Body of pancreas (tissue), 4 donors: ENCODE data around the gene ARMC12.

Experiments used
- POLR2A ChIP-seq, 3 donors: fragments of 450-650 bp; IDR thresholded peaks; one replicate each; pipeline ENCODE4 v1.6.1; 2016; ENCODE audit warnings: antibody characterized with exemption in 3 of 3, mild to moderate bottlenecking in 2 of 3
- TF ChIP-seq, protein P1 (sequence below), 7 experiments: fragments of 450-650 bp in 4 of 7; fragments of 200-600 bp in 3 of 7; sonication (generic) in 3 of 7; IDR thresholded peaks; one replicate each; pipeline ENCODE4 v1.5.1; 2016 to 2019; ENCODE audit warnings: antibody characterized with exemption in 7 of 7

DNA sequence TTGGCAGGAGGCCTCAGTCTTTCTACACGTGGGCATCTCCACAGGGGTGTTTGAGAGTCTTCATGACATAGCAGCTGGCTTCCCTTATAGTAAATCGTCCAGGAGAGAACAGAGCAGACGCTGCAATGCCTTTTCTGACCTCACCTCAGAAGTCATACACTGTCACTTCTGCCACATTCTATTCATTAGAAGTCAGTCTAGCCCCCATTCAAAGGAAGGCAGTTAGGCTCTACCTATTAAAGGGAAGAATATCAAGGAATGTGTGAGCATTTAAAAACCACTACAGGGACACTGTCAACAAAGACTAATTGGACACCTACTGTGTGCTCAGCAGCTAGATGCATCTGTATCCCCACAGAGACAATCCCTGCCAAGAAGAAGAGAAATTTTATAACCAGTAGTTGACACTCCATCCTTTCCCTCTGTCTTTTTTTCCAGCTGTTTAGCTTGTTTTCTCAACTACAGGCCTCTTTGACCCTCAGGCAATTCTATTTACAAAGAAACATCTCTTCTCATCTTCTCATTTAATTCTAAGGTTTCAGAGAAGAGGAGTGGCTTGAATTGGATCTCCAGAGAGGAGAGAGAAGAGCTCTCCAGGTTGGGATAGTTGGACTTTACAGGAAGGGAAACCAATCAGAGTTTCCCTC is 18.6 kb downstream of the ARMC12 start:
- TF ChIP-seq, protein P1, sequence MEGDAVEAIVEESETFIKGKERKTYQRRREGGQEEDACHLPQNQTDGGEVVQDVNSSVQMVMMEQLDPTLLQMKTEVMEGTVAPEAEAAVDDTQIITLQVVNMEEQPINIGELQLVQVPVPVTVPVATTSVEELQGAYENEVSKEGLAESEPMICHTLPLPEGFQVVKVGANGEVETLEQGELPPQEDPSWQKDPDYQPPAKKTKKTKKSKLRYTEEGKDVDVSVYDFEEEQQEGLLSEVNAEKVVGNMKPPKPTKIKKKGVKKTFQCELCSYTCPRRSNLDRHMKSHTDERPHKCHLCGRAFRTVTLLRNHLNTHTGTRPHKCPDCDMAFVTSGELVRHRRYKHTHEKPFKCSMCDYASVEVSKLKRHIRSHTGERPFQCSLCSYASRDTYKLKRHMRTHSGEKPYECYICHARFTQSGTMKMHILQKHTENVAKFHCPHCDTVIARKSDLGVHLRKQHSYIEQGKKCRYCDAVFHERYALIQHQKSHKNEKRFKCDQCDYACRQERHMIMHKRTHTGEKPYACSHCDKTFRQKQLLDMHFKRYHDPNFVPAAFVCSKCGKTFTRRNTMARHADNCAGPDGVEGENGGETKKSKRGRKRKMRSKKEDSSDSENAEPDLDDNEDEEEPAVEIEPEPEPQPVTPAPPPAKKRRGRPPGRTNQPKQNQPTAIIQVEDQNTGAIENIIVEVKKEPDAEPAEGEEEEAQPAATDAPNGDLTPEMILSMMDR (IDR thresholded peaks at IDR 0.05): no peak
- TF ChIP-seq POLR2A (IDR thresholded peaks at IDR 0.05): no peak
